Measurements from ENCODE around the gene ITPK1.

Gene ITPK1

DNA sequence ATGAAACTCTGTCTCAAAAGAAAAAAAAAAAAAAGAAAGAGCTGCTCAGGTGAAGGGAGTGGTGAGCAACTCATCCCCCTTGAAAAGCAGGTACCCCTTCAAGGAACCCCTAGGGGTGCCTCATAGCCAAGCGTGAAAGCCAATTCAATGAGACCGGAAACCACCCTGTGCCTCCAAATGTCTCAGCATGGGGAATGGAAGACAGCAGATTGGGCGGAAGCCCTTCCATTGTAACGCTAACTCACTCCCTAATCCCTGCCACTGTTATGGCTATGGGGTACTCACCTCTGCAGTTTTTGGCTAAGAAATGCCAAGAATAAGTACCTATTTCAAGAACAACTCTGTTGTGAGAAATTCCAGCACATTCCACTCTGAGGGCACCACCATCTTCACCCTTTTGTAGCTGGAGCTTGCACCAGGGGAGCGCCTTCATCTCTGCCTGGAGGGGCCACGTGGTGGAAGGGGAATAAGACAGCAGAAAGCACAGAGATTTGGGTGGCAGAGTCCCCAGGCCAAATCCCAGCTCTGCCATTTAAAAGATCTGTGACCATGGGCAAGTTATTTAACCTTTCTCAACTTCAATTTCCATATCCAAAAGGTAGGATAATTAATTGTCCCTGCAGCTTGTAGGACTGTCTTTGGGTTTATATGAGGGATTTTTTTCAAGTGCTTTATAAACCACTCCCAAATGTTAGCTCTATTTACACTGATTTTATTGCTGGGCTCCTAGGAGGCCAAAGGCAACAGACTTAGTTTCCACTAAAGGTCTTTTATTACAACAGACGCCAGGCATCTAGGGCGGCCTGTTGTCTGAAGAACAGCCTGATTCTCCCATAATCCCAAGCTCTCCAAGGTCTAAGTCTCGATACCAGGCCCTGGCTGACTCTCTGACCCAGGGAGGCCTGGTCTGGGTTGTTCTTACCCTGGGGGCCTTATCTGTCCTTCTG, 63.9 kb downstream of the ITPK1 start:
- Mint-ChIP-seq H3K27ac (no peak overlapping the region), H3K27me3 (no peaks in the 10 kb centered on the region), H3K4me3 (no peak overlapping the region), H3K36me3 (peaks cover 2% of the 10 kb centered on the region), H3K4me1 (peaks cover under 1% of the 10 kb centered on the region), H3K9me3 (no peaks in the 10 kb centered on the region)

DNA sequence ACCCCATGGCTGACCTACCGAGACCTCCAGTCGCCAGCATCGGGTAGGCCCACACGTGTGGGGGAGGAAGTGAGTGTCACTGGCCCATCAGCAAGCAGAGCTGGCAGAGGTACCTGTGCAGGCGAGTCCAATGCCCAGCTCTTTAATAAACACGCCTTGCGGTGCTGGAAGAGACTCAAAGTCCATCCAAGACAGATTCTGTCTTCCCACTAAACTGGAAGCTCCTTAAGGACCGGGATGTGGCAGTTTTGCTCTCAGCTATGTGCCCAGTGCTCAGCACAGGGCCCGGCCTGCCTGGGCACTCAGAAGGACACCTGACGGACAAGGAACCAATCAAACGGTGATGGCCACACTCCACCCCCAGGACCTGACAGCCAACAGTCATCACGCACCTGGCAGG, 65.0 kb downstream of the ITPK1 start:
- peaks cover 6% of the 10 kb centered on the region for H3K4me1 Mint-ChIP-seq
- no peak overlapping the region for H3K4me3 Mint-ChIP-seq

DNA sequence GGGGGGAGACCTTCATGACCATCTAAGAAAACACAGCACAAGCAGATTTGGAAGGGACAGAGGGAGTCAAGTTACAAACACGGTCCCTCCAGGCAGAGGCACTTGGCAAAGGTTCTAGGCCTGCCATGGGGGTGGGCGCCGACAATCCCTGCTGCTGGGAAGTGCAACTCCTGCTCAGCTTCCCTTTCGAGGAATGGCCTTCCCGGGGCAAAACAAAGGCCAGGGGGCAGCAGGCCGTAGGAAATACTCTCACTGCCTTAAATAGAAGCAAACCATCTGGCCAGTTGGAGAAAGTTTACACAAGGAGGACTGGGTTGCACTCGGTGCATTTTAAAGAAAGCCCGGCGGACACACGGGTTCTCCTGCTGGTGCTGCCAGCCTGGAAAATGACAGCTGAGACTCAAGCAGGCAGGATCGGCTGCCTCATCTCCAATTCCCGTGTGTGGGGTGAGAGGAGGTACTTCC, 65.8 kb downstream of the ITPK1 start:
- no peak overlapping the region for H3K27ac Mint-ChIP-seq
- H3K36me3 Mint-ChIP-seq = peaks cover 2% of the 10 kb centered on the region
- no peak overlapping the region for H3K4me3 Mint-ChIP-seq
- peaks cover 9% of the 10 kb centered on the region for H3K4me1 Mint-ChIP-seq
- no peaks in the 10 kb centered on the region for H3K9me3 Mint-ChIP-seq
- H3K27me3 Mint-ChIP-seq = no peaks in the 10 kb centered on the region

More for the DNA sequence above, 65.0 kb downstream of the ITPK1 start:
- H3K27me3 Mint-ChIP-seq = no peaks in the 10 kb centered on the region
- H3K27ac Mint-ChIP-seq = no peak overlapping the region
- no peaks in the 10 kb centered on the region for H3K9me3 Mint-ChIP-seq
- peaks cover 2% of the 10 kb centered on the region for H3K36me3 Mint-ChIP-seq

DNA sequence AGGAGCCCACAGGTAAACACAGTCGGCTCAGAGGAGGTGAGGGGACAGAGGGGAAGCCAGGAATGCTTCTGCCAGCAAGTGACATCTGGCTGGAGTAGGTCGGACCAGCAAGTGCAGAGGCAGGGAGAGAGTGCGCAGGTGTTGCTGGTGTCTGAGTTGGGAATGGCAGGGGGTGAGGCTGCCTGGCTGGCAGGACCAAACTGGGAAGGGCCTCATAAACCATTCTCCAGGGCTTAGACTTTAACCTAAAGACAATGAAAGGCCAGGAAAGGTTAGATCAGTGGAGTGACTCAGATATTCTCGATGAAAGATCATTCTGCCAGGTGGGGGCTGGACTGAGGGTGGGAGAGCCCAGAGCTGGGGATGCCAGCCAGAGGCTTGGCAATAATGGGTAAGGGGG, 66.4 kb downstream of the ITPK1 start:
- no peaks in the 10 kb centered on the region for H3K9me3 Mint-ChIP-seq

DNA sequence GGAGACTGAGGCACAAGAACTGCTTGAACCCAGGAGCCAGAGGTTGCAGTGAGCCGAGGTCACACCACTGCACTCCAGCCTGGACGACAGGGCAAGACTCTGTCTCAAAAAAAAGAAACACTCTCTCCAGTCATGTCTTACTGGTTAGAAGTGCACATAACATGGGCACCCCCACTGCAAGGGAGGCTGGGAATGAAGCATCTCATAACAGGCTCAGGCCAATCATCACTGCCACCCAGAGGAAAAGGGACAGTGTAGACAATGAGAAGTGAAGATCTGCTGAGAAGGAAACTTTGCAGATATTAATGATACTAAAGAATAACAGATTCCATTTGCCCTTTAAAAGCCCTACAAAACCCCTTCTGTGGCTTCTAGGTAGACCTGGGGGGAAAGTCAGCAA, 66.9 kb downstream of the ITPK1 start:
- no peak overlapping the region for H3K4me3 Mint-ChIP-seq
- H3K4me1 Mint-ChIP-seq = peaks cover 20% of the 10 kb centered on the region
- no peaks in the 10 kb centered on the region for H3K27me3 Mint-ChIP-seq
- peaks cover 2% of the 10 kb centered on the region for H3K36me3 Mint-ChIP-seq
- H3K9me3 Mint-ChIP-seq = no peaks in the 10 kb centered on the region
- no peak overlapping the region for H3K27ac Mint-ChIP-seq

More for the DNA sequence above, 66.4 kb downstream of the ITPK1 start:
- peaks cover 15% of the 10 kb centered on the region for H3K4me1 Mint-ChIP-seq
- H3K36me3 Mint-ChIP-seq = peaks cover 2% of the 10 kb centered on the region
- H3K4me3 Mint-ChIP-seq = no peak overlapping the region
- peak overlapping the region; percentile 26 for H3K27ac Mint-ChIP-seq
- H3K27me3 Mint-ChIP-seq = no peaks in the 10 kb centered on the region

DNA sequence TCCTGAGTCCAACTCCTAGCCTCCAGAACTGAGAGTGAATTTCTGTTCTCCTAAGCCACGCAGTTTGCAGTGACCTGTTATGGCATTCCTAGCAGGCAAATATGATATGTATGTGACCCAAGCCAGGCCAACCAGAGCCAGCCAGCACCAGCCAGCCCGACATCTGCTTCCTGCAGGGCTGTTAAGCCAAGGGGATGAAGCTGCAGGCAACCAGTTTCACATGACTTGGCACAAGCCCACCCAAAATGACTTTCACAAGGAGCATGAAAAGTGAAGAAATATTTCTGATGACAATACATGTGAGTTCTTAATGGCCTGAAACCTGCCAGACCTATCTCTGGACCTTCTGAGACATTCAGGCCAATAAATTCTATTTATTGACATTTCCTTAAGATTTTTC, 68.1 kb downstream of the ITPK1 start:
- Mint-ChIP-seq H3K27ac (no peak overlapping the region), H3K36me3 (peaks cover 2% of the 10 kb centered on the region), H3K9me3 (no peaks in the 10 kb centered on the region), H3K4me1 (peaks cover 26% of the 10 kb centered on the region), H3K4me3 (no peak overlapping the region), H3K27me3 (no peaks in the 10 kb centered on the region)

DNA sequence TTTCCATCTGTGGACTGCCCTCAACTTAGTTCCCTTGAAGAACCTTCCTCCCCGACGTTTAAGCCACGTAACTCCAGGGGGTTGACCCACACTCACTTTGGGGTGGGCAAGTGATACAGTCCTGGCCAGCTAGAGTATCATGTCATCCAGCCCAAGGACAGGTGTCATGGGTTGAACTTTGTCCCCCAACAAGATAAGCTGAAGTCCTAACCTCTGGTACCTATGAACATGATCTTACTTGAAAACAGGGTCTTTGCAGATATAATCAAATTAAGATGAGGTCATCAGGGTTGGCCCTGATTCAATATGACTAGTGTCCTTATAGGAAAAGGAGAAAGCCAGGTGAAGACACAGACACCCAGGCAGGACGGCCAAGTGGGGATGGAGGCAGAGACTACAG, 68.6 kb downstream of the ITPK1 start:
- Mint-ChIP-seq H3K27ac (no peak overlapping the region), H3K27me3 (no peaks in the 10 kb centered on the region), H3K4me1 (peaks cover 29% of the 10 kb centered on the region), H3K4me3 (no peak overlapping the region), H3K36me3 (peaks cover 2% of the 10 kb centered on the region), H3K9me3 (no peaks in the 10 kb centered on the region)

DNA sequence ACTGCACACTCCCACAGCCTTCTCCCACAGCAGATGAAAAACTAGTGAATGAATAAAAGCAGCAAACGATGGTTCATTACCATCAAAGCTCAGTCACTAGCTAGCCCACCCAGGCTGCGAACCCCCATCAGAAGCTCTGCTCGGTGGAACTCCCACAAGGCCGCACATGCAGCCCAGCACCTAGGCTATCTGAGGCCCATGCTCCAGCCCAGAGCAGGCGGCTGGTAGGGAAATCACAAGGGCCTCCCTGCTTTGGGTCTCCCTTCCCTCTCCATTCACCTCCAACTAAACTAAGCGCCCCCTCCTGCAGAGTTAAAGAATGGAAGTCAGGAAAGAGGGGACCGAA, 69.0 kb downstream of the ITPK1 start:
- Mint-ChIP-seq H3K36me3 (peaks cover 2% of the 10 kb centered on the region), H3K4me3 (no peak overlapping the region), H3K27ac (no peak overlapping the region), H3K27me3 (no peaks in the 10 kb centered on the region), H3K9me3 (no peaks in the 10 kb centered on the region), H3K4me1 (peaks cover 34% of the 10 kb centered on the region)

DNA sequence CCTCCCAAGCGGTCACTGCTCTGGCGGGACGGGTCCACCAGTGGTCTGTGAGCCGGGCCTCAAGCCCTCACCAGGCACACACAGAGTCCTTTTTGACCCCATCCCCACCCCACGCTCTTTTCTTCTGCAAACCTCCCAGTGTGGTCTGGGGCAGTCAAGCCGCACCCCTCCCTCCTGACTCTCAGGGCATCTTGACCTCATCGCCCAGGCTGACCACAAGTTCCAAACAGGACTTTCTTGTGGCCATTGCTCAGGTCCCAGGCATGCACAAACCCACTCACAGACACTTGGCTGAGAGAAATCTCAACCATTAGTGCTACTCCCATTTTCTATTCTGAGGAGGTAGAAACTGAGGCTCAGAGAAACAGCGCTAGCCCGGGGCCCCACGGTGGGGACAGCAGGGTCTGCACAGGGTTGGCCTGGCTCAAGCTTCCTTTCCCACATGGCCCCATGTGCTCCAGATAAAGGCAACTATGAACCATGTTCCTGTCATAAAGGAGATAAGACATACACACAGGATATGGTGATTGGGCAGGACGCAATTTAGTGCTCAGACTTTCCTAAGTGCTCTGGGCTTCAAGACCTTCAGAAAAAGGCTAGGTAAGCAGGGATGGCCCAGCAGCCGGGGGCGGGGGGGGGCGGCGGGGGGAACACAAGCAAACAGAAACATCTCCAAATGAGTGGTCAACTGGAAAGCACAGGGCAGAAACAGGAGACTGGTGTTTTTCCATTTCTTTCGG, 69.6 kb downstream of the ITPK1 start:
- peak overlapping the region; percentile 55 for H3K27ac Mint-ChIP-seq
- peaks cover 37% of the 10 kb centered on the region for H3K4me1 Mint-ChIP-seq
- H3K9me3 Mint-ChIP-seq = no peaks in the 10 kb centered on the region
- H3K27me3 Mint-ChIP-seq = no peaks in the 10 kb centered on the region
- H3K4me3 Mint-ChIP-seq = no peak overlapping the region
- peaks cover 2% of the 10 kb centered on the region for H3K36me3 Mint-ChIP-seq

DNA sequence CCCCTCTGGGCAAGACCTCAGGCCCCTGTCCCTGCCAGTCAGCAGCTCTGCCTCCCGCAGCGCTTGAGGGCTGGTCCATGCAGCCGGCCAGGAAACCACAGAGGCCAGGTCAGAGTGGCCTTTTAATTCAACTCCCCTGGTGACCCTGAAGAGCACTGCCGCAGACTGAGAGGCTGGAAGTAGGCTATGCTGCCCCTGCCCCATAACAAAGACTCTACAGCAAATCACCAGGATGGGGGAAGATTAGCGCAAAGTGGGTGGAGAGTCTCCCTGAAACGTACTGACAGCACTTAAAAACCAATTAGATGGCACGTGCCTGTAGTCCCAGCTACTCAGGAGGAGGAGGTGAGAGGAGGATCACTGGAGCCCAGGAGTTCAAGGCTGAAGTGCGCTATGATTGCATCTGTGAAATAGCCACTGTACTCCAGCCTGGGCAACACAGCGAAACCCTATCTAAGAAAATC, 70.5 kb downstream of the ITPK1 start:
- H3K4me1 Mint-ChIP-seq = peaks cover 44% of the 10 kb centered on the region
- H3K27ac Mint-ChIP-seq = no peak overlapping the region
- no peak overlapping the region for H3K4me3 Mint-ChIP-seq
- no peaks in the 10 kb centered on the region for H3K27me3 Mint-ChIP-seq
- peaks cover 2% of the 10 kb centered on the region for H3K36me3 Mint-ChIP-seq
- H3K9me3 Mint-ChIP-seq = no peaks in the 10 kb centered on the region

DNA sequence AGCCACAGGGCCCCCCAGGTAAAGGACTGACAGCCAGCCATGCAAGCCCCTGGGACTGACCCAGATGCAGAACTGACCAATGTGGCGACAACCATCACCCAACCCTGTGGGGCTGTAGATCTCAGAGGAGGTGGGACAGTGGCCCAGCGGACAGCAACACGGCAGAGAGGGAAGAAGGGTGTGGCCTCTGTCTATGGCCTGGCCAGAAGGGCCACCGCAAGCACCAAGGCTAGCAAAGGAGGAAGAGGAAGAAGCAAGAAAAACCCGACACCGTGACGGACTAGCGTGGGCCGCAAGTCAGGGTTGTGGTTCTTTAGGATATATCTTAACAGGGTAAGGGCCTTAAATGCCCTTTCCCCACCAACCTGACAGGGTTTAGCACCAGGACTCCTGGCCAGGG, 71.2 kb downstream of the ITPK1 start:
- peaks cover 44% of the 10 kb centered on the region for H3K4me1 Mint-ChIP-seq
- H3K9me3 Mint-ChIP-seq = no peaks in the 10 kb centered on the region
- no peaks in the 10 kb centered on the region for H3K27me3 Mint-ChIP-seq
- no peak overlapping the region for H3K27ac Mint-ChIP-seq
- peaks cover 2% of the 10 kb centered on the region for H3K36me3 Mint-ChIP-seq
- no peak overlapping the region for H3K4me3 Mint-ChIP-seq

DNA sequence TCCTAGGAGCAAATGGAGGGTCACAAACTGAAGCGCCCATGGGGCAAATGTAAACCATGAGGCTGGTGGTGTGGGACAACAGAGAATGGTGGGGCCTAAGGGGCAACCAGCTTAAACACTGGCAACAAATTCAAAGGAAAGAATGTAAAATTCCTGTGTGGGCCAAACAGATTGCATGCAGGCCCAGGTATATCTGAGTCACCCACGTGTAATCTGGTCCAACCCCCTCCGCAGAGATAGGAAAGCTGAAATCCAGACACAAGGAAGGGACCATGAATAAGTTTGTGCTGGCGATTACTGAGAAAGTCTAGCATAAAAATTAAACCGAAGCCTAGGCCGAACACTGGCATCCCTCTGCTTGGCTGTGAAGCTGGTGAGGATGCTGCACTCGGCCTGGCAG, 71.6 kb downstream of the ITPK1 start:
- H3K27me3 Mint-ChIP-seq = no peaks in the 10 kb centered on the region
- H3K27ac Mint-ChIP-seq = no peak overlapping the region
- H3K9me3 Mint-ChIP-seq = no peaks in the 10 kb centered on the region
- H3K4me3 Mint-ChIP-seq = no peak overlapping the region
- no peaks in the 10 kb centered on the region for H3K36me3 Mint-ChIP-seq
- H3K4me1 Mint-ChIP-seq = peaks cover 46% of the 10 kb centered on the region

DNA sequence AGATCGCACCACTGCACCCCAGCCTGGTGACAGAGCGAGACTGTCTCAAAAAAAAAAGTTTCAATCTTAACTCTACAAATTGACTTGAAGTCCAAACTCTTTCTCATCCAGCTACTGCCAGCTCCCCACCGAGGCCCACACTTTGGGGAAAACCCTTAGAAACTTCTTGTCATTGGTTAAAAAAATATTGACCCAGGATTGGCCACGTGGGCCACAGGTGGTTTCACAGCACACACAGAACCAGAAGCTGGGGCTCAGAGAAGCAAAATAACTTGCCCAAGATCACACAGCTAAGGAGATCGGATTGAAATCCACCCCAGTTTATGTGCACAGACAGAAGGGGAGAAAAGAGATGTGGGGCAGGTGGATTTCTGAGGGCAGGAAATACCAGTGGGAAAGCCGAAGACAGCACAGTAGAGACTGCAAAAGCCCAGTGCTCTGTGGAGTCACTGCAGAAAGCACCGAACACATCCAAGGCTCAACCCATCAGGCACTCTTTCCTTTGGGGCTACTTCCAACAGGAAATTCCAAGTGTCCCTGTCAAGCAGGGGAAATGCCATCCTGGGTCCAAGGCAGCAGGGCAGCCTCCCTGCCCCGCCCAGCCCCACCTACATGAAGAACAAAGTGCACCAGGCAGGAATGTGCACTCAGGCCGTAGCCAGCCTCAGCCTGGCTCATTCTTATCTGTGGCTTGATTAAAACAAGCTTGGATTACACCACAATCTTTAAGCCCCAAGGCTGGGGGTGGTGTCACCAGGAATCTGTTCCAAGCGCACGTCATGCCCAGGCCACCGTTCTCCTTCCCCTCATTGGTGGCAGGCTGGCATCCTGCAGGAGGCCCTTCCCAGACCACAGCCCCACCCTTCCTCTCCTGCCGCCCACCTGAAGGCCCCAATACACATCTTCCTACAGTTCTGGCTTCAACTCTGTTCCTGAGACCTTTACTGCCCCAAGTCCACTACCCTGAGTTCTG, 72.5 kb downstream of the ITPK1 start:
- peaks cover 49% of the 10 kb centered on the region for H3K4me1 Mint-ChIP-seq
- H3K36me3 Mint-ChIP-seq = no peaks in the 10 kb centered on the region
- no peaks in the 10 kb centered on the region for H3K9me3 Mint-ChIP-seq
- no peaks in the 10 kb centered on the region for H3K27me3 Mint-ChIP-seq
- H3K4me3 Mint-ChIP-seq = no peak overlapping the region
- peak overlapping the region; percentile 76 for H3K27ac Mint-ChIP-seq

DNA sequence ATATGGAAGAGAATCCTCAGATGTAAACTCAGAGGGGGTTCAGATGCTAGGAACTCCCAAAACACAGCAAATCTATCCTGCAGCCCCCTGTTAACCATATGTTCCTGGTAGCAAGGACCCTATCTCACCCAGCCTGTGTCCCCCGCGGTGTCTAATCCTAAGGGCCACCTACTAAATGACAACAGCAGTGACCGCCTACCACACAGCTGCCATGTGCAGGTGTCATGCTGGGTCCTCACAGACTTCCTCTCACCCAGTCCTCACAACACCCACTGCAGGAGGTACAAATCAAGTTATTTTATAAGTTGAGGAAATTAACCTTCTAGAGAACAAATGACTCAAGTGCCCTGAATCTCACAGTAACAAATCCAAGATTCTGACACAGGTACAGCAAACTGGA, 73.9 kb downstream of the ITPK1 start:
- peaks cover 49% of the 10 kb centered on the region for H3K4me1 Mint-ChIP-seq
- H3K27ac Mint-ChIP-seq = no peak overlapping the region

DNA sequence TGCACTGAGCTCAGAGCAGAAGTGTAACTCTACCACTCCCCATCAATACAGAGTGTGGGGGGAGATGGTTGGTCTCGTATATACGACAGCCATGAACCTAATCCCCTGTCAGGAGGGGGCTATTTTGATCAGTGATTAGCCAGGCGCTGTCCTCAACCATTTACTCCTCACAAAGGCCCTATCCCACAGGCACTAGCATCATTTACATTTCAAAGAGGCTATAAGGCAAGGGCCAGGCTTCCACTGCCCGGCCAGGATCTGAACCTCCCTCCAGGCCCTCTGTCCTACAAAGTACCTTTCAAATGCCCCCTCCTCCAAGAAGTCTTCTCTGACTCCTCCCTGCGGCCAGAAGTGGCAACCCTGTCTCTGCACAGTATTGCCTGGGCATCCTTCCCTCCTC, 74.7 kb downstream of the ITPK1 start:
- Mint-ChIP-seq H3K4me3 (no peak overlapping the region), H3K4me1 (peaks cover 45% of the 10 kb centered on the region), H3K9me3 (no peaks in the 10 kb centered on the region), H3K36me3 (no peaks in the 10 kb centered on the region), H3K27me3 (no peaks in the 10 kb centered on the region), H3K27ac (no peak overlapping the region)

More for the DNA sequence above, 73.9 kb downstream of the ITPK1 start:
- Mint-ChIP-seq H3K4me3 (no peak overlapping the region), H3K9me3 (no peaks in the 10 kb centered on the region), H3K36me3 (no peaks in the 10 kb centered on the region), H3K27me3 (no peaks in the 10 kb centered on the region)
